HL-60 (cell line): ENCODE measurements around the gene GRID2.

Source experiments
- DNase-seq, 2 experiments: peaks; one replicate each; pipeline ENCODE4 v3.0.0-alpha.2; 2010 to 2020; ENCODE audit warnings: low read depth in 1 of 2, low spot score in 1 of 2
- H3K27ac ChIP-seq: fragments of 250-450 bp; sonication (Bioruptor Pico); replicated peaks from 2 replicates; pipeline ENCODE4 v1.5.1; 2020; ENCODE audit warnings: mild to moderate bottlenecking, moderate library complexity
- H3K27me3 ChIP-seq: fragments of 250-450 bp; sonication (Bioruptor Pico); 2 replicates; pipeline ENCODE4 v1.5.1; 2021; ENCODE audit warnings: mild to moderate bottlenecking, moderate library complexity; ENCODE audit not compliant: insufficient read depth, poor library complexity, severe bottlenecking
- H3K4me3 ChIP-seq: replicated peaks from 2 replicates; pipeline ENCODE4 v1.5.1; 2011; ENCODE audit warnings: mild to moderate bottlenecking, control low read depth, low read length; ENCODE audit not compliant: insufficient read depth
- CTCF ChIP-seq: IDR thresholded peaks from one replicate; pipeline ENCODE4 v1.5.1; 2011; ENCODE audit warnings: low read length, control low read depth, inconsistent platforms; ENCODE audit not compliant: insufficient read depth
- GABPA ChIP-seq: IDR thresholded peaks from 2 replicates; pipeline ENCODE4 v1.6.1; 2012; ENCODE audit warnings: low read depth
- POLR2AphosphoS5 ChIP-seq: IDR thresholded peaks from 2 replicates; pipeline ENCODE4 v1.6.1; 2012; ENCODE audit warnings: low read depth
- REST ChIP-seq: IDR thresholded peaks from 2 replicates; pipeline ENCODE4 v1.6.1; 2012; ENCODE audit warnings: low read depth; ENCODE audit not compliant: insufficient replicate concordance
- SPI1 ChIP-seq: IDR thresholded peaks from 2 replicates; pipeline ENCODE4 v1.6.1; 2012; ENCODE audit warnings: low read depth, mild to moderate bottlenecking, borderline replicate concordance

Gene GRID2

GRCh38 chr4:92996533-92996932 lies 692.8 kb downstream of the GRID2 start:
- DNase-seq: no peak
- no peak for TF ChIP-seq GABPA
- TF ChIP-seq CTCF: no peak
- H3K4me3 ChIP-seq: no peak overlapping the region
- H3K27me3 ChIP-seq: no peaks in the 10 kb centered on the region
- no peak overlapping the region for H3K27ac ChIP-seq

- no peak for DNase-seq
- TF ChIP-seq POLR2AphosphoS5 (no peak), SPI1 (no peak), REST (no peak), GABPA (no peak), CTCF (no peak)
- H3K27me3 ChIP-seq: no peaks in the 10 kb centered on the region
- no peak overlapping the region for H3K4me3 ChIP-seq
- H3K27ac ChIP-seq: no peak overlapping the region
These were observed 697.1 kb downstream of the GRID2 start for GRCh38 chr4:93000910-93001309.

GRCh38 chr4:93002240-93002639 lies 698.5 kb downstream of the GRID2 start:
- Histone ChIP-seq H3K27ac (no peak overlapping the region), H3K4me3 (no peak overlapping the region), H3K27me3 (no peaks in the 10 kb centered on the region)
- no peak for DNase-seq
- TF ChIP-seq REST: no peak
- TF ChIP-seq GABPA: no peak
- no peak for TF ChIP-seq CTCF
- no peak for TF ChIP-seq SPI1
- no peak for TF ChIP-seq POLR2AphosphoS5

- DNase-seq: no peak
- H3K27ac ChIP-seq: no peak overlapping the region
- no peak for TF ChIP-seq CTCF
- TF ChIP-seq REST: no peak
- no peak for TF ChIP-seq GABPA
- no peak for TF ChIP-seq SPI1
- TF ChIP-seq POLR2AphosphoS5: no peak
- no peaks in the 10 kb centered on the region for H3K27me3 ChIP-seq
- no peak overlapping the region for H3K4me3 ChIP-seq
These were observed 712.6 kb downstream of the GRID2 start for GRCh38 chr4:93016350-93016749.
